ENCODE data around the gene DAPK1.

DNA sequence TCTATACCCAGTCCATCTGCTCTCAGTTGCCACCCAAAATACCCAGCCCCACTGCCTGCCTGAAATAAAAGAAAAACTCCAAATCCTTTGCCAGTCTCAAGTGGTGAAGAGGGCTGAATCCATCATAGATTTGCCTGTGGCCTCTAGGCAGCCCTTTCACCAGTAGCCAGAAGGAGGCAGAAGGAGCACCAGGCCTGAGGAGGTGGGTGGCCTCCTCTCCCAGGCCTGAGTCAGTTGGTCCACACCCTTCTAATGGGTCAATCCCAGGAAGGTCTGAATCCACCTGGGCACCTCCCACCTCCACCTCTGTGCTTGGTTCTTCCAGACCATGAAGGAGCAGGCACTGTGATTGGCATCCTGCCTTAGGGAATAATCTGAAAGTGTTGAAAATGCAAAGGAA lies 97.0 kb downstream of the DAPK1 start:
- TF ChIP-seq CTCF (IDR thresholded peaks at IDR 0.05) (no peak), POLR2A (IDR thresholded peaks at IDR 0.05) (no peak)
